Activated CD4-positive, alpha-beta memory T cell treated with anti-CD3 and anti-CD28 coated beads, Interleukin-2, amount 10 ng/mL, durations not matched to agents 7 days and 5 days (primary cell): ENCODE results near the gene ARHGEF3. TPM values are rescaled to one million over a fixed set of nuclear protein-coding genes. Genes with fewer than 3 reads are reported as not detected.

Experiments
- CTCF ChIA-PET: fragments of 350-600 bp; sonication (Branson Sonifier 250); formaldehyde crosslinking; loops from one replicate; lab custom pipeline; 2021; ENCODE audit warnings: antibody characterized with exemption, inconsistent platforms; lab: Charles Lee
- POLR2A ChIA-PET: fragments of 350-600 bp; sonication (Branson Sonifier 250); formaldehyde crosslinking; loops from one replicate; lab custom pipeline; 2021; ENCODE audit warnings: antibody characterized with exemption; lab: Charles Lee
- DNase-seq: peaks from one replicate; pipeline ENCODE4 v3.0.0-alpha.2; 2020
- H3K27ac Mint-ChIP-seq: one replicate; pipeline ENCODE4 v1.8.0; 2021; ENCODE audit warnings: mild to moderate bottlenecking, mixed read lengths
- H3K27me3 Mint-ChIP-seq: one replicate; pipeline ENCODE4 v1.8.0; 2021; ENCODE audit warnings: mixed read lengths
- H3K36me3 Mint-ChIP-seq: one replicate; pipeline ENCODE4 v1.8.0; 2021; ENCODE audit warnings: low read depth, mixed read lengths
- H3K4me1 Mint-ChIP-seq: one replicate; pipeline ENCODE4 v1.8.0; 2021; ENCODE audit warnings: mixed read lengths
- H3K4me3 Mint-ChIP-seq: one replicate; pipeline ENCODE4 v1.8.0; 2021; ENCODE audit warnings: mild to moderate bottlenecking, mixed read lengths
- H3K9me3 Mint-ChIP-seq: one replicate; pipeline ENCODE4 v1.8.0; 2021; ENCODE audit warnings: mixed read lengths
- total RNA-seq, 2 experiments: library from RNA; stranded (reverse); gene quantifications; one replicate each; pipeline ENCODE4 v1.2.3, GENCODE V29; 2021

ARHGEF3 gene
- total RNA-seq, 2 experiments from 2014 or later, result 71.3 TPM

DNA sequence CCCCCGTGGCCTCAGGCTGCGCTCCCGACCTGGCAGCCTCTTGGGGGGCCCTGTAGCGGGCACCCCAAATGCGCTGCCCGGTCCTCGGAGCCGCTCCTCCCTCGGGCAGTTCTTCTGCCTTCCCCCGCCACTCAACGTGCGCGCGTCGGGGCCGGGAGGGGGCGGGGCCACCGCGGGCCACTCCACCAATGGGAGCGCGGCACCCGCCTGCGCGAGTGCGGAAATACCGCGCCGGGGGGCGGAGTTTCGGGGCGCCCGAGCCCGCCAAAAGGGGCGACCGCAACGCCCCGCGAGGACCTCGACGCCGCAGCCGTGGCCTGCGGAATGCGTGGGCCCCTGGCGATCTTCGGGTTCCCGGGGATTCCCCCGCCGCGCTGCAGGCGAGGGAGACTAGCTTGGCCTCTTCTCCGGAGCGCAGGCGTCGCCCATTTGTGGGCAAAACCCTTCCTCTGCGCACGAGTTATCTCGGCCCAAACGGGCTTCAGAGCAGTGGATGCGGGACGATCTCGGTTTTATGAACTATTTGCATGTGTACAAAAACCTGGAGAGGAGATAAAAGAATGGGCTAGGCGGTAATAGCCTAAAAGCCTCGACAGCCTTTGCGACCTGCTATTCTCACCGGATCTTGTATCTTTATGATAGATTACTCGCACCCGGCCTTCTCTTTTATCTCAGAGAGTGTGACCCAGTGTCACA, 118.5 kb downstream of the ARHGEF3 start, which contains the start of gene TASOR:
TSS of gene TASOR (minus strand) at position 144 of the 696 bp plus-strand sequence. CDS start 259 bp downstream, outside the sequence.
- CTCF ChIA-PET, result interaction anchor here (0.8 to 2.0 kb wide), 5 partner anchors 10 to 116 kb away, joined by 6 to 16 read pairs (median 6); no protein-coding TSS in a partner anchor
- H3K4me3 Mint-ChIP-seq, result peak within 1 kb of the TSS; percentile 98
- POLR2A ChIA-PET, result interaction anchor here (0.7 to 2.6 kb wide), 21 partner anchors 10 to 873 kb away, joined by 3 to 80 read pairs (median 10); partner anchors contain the start of genes ARHGEF3, CCDC66 and PDE12
- DNase-seq, result peak; percentile 89
- peak within 1 kb of the TSS; percentile 97 for H3K27ac Mint-ChIP-seq
- peaks cover 7% of the 10 kb centered on the region for H3K9me3 Mint-ChIP-seq
- no peaks in the 10 kb centered on the region for H3K27me3 Mint-ChIP-seq
- peaks cover 45% of the 10 kb centered on the region for H3K36me3 Mint-ChIP-seq
- H3K4me1 Mint-ChIP-seq, result peaks cover 47% of the 10 kb centered on the region

DNA sequence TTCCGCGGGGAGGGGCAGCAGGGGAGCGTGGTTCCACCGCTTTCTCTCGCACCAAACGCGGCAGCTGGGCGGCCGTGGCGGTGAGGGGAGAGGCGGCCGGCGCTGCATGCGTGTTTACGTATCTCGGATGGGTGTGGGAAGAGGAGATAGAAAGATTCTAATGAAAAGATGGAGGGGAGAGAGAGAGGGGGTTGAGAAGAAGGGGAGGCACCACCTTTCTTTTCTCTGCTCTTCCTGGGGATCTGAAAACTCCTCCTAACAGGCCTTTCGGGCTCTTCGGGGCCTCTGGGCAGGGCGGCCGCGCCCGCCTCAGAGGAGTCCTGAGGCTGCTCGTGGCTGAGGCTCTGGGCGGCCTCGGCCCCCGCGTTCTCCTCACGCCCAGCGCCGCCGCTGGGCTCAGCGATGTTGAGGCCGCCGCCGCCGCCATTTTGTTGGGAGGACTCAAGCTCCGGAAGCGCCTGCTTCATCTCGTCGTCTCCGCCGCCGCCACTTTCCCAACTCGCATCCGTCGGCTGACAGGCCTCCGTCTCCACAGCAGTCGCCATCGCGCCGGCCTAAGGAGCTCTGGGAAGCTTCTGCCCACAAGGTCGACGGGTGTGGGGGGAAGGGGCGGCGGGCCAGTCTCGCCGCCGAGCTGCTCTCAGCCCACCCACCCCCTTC, 119.2 kb downstream of the ARHGEF3 start:
- peak; percentile 80 for DNase-seq
- CTCF ChIA-PET, result interaction anchor here (0.6 to 2.0 kb wide), 8 partner anchors 9 to 313 kb away, joined by 3 to 16 read pairs (median 6); no protein-coding TSS in a partner anchor
- POLR2A ChIA-PET, result interaction anchor here (0.6 to 2.6 kb wide), 29 partner anchors 9 to 874 kb away, joined by 3 to 80 read pairs (median 5); partner anchors contain the start of genes ARHGEF3, CCDC66 and PDE12
- H3K27ac Mint-ChIP-seq, result peak overlapping the region; percentile 97
- H3K4me3 Mint-ChIP-seq, result peak overlapping the region; percentile 98
- H3K4me1 Mint-ChIP-seq, result peaks cover 50% of the 10 kb centered on the region
- H3K9me3 Mint-ChIP-seq, result peaks cover 7% of the 10 kb centered on the region
- no peaks in the 10 kb centered on the region for H3K27me3 Mint-ChIP-seq
- peaks cover 48% of the 10 kb centered on the region for H3K36me3 Mint-ChIP-seq

DNA sequence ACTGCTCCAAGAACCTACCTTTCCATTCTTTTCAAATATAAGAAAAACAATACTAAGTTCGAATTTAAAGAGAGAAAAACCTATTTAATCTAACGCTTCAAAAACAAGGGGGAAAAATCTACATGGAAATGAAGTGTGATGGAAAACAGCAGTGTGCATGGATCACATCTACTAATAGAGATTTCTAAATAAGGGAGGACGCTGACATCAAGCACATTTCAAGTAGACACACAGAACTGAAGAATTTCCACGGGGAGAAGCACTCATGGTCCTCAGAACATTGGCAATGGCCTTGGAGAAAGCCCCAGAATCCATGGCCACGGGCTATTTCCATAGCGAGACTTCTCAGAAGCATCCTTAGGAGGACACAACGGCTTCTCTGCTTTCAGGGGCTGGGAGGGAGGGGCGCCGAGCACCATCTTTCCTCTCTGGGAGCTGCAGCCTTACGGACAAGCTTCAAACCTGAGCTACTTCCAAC, 119.7 kb downstream of the ARHGEF3 start:
- Mint-ChIP-seq H3K4me3 (peak overlapping the region; percentile 98), H3K4me1 (peaks cover 56% of the 10 kb centered on the region), H3K27me3 (no peaks in the 10 kb centered on the region), H3K9me3 (peaks cover 7% of the 10 kb centered on the region), H3K36me3 (peaks cover 54% of the 10 kb centered on the region), H3K27ac (peak overlapping the region; percentile 97)
- DNase-seq, result no peak
- CTCF ChIA-PET, result interaction anchor here (0.6 to 2.0 kb wide), 7 partner anchors 9 to 314 kb away, joined by 3 to 16 read pairs (median 6); no protein-coding TSS in a partner anchor
- POLR2A ChIA-PET, result interaction anchor here (0.6 to 2.6 kb wide), 25 partner anchors 9 to 546 kb away, joined by 3 to 80 read pairs (median 7); partner anchors contain the start of genes ARHGEF3 and CCDC66

DNA sequence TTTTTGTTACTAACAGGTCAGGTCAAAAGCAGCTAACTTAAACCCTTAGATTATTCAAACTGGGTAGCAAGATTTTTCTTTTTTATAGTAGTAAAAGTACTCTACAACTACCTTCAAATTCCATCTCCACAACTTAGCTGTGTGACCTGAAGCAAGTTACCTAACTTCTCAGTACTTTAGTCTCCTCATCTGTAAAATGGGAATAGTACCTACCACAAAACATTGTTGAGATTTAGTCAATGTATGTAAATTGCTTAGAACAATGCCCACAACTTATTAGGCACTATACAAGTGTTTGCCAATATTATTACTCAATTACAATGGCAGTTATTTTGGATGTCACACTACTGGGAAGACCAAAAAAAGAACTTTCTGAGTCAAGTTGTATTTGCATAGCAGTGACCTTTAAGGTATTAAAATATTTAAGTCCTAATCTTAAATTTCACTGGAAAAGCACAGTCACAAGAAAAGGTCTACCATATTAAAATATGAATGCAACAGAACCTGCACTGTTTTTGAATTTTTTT, 121.6 kb downstream of the ARHGEF3 start:
- no peak overlapping the region for H3K27ac Mint-ChIP-seq
- no peak for DNase-seq
- peaks cover 67% of the 10 kb centered on the region for H3K36me3 Mint-ChIP-seq
- no peaks in the 10 kb centered on the region for H3K27me3 Mint-ChIP-seq
- ChIA-PET CTCF (no interaction called here), POLR2A (interaction anchor here (2.0 kb wide), 1 partner anchor 123 kb away, joined by 6 read pairs; the partner anchor contains the start of gene CCDC66)
- H3K4me3 Mint-ChIP-seq, result no peak overlapping the region
- peaks cover 7% of the 10 kb centered on the region for H3K9me3 Mint-ChIP-seq
- H3K4me1 Mint-ChIP-seq, result peaks cover 58% of the 10 kb centered on the region

Other genes starting within 250 kb of the ARHGEF3 start
- gene CCDC66, start 244.8 kb downstream of the ARHGEF3 start, total RNA-seq, result 10 to 100 TPM; 29.6 to 32.5 TPM
- gene TASOR, start 118.7 kb downstream of the ARHGEF3 start, total RNA-seq, result 10 to 100 TPM; 71.6 to 75.6 TPM